H1 (cell line): ENCODE results near the gene OR2F1. TPM values are rescaled to one million over a fixed set of nuclear protein-coding genes. Genes with fewer than 3 reads are reported as not detected.

Experiments used
- JUN ChIP-seq: IDR thresholded peaks from 2 replicates; pipeline ENCODE4 v1.6.1; 2011; ENCODE audit warnings: low read depth, mild to moderate bottlenecking, improper control_type of control experiment, low read length
- NANOG ChIP-seq: IDR thresholded peaks from 2 replicates; pipeline ENCODE4 v1.6.1; 2011; ENCODE audit warnings: low read length, low read depth, mild to moderate bottlenecking, inconsistent platforms; ENCODE audit not compliant: insufficient read depth, poor library complexity, severe bottlenecking
- POLR2A ChIP-seq, 2 experiments: IDR thresholded peaks; 1 replicate in 1 of 2; 2 replicates in 1 of 2; pipeline ENCODE4 v1.6.1; 2011; ENCODE audit warnings: low read depth in 2 of 2, low read length in 2 of 2, mild to moderate bottlenecking in 2 of 2; ENCODE audit errors: control extremely low read depth in 1 of 2
- POLR2AphosphoS5 ChIP-seq: IDR thresholded peaks from 2 replicates; pipeline ENCODE4 v1.6.1; 2011; ENCODE audit warnings: low read depth, low read length
- RFX5 ChIP-seq: IDR thresholded peaks from 2 replicates; pipeline ENCODE4 v1.6.1; 2011; ENCODE audit warnings: low read depth, low read length, improper control_type of control experiment, borderline replicate concordance
- SIRT6 ChIP-seq: IDR thresholded peaks from one replicate; pipeline ENCODE4 v1.7.1; 2012; ENCODE audit warnings: low read length, inconsistent platforms
- polyA plus RNA-seq, 7 experiments: library from polyadenylated mRNA; depleted of rRNA in 3 of 7; stranded (reverse) in 5 of 7; unstranded in 2 of 7; fragments of >200 nt in 5 of 7; fragments of 200-250 nt in 2 of 7; gene quantifications; 1 replicate in 5 of 7; 2 replicates in 1 of 7; 4 replicates in 1 of 7; pipeline versions ENCODE4 v1.2.1 to v1.2.3, GENCODE V29; 2011 to 2013; ENCODE audit warnings: missing spikeins in 2 of 7, mixed read lengths in 2 of 7
- total RNA-seq: library from RNA; stranded (reverse); fragmentation: NEBNext Ultra II Directional; extraction: Animal tissue kit (Norgen Biotek cat#: 25700); gene quantifications from 2 replicates; pipeline ENCODE4 v1.2.1, GENCODE V29; 2021
- TF ChIP-seq, protein P1 (sequence below): fragments of 300-600 bp; sonication (generic); IDR thresholded peaks from 2 replicates; pipeline ENCODE4 v1.7.1; 2012; ENCODE audit warnings: low read length, moderate library complexity, mild to moderate bottlenecking, inconsistent platforms; ENCODE audit not compliant: insufficient replicate concordance

The OR2F1 gene
- total and polyA plus RNA-seq, 2 of the 8 experiments (the other 6 are each of a cell fraction or from before 2014, with no cell fraction given), result 0.19 TPM; not detected in 1

GRCh38 chr7:143906151-143906550 is 48.5 kb upstream of the OR2F1 start (continued):
- no peak for TF ChIP-seq POLR2AphosphoS5
- TF ChIP-seq, protein P1, sequence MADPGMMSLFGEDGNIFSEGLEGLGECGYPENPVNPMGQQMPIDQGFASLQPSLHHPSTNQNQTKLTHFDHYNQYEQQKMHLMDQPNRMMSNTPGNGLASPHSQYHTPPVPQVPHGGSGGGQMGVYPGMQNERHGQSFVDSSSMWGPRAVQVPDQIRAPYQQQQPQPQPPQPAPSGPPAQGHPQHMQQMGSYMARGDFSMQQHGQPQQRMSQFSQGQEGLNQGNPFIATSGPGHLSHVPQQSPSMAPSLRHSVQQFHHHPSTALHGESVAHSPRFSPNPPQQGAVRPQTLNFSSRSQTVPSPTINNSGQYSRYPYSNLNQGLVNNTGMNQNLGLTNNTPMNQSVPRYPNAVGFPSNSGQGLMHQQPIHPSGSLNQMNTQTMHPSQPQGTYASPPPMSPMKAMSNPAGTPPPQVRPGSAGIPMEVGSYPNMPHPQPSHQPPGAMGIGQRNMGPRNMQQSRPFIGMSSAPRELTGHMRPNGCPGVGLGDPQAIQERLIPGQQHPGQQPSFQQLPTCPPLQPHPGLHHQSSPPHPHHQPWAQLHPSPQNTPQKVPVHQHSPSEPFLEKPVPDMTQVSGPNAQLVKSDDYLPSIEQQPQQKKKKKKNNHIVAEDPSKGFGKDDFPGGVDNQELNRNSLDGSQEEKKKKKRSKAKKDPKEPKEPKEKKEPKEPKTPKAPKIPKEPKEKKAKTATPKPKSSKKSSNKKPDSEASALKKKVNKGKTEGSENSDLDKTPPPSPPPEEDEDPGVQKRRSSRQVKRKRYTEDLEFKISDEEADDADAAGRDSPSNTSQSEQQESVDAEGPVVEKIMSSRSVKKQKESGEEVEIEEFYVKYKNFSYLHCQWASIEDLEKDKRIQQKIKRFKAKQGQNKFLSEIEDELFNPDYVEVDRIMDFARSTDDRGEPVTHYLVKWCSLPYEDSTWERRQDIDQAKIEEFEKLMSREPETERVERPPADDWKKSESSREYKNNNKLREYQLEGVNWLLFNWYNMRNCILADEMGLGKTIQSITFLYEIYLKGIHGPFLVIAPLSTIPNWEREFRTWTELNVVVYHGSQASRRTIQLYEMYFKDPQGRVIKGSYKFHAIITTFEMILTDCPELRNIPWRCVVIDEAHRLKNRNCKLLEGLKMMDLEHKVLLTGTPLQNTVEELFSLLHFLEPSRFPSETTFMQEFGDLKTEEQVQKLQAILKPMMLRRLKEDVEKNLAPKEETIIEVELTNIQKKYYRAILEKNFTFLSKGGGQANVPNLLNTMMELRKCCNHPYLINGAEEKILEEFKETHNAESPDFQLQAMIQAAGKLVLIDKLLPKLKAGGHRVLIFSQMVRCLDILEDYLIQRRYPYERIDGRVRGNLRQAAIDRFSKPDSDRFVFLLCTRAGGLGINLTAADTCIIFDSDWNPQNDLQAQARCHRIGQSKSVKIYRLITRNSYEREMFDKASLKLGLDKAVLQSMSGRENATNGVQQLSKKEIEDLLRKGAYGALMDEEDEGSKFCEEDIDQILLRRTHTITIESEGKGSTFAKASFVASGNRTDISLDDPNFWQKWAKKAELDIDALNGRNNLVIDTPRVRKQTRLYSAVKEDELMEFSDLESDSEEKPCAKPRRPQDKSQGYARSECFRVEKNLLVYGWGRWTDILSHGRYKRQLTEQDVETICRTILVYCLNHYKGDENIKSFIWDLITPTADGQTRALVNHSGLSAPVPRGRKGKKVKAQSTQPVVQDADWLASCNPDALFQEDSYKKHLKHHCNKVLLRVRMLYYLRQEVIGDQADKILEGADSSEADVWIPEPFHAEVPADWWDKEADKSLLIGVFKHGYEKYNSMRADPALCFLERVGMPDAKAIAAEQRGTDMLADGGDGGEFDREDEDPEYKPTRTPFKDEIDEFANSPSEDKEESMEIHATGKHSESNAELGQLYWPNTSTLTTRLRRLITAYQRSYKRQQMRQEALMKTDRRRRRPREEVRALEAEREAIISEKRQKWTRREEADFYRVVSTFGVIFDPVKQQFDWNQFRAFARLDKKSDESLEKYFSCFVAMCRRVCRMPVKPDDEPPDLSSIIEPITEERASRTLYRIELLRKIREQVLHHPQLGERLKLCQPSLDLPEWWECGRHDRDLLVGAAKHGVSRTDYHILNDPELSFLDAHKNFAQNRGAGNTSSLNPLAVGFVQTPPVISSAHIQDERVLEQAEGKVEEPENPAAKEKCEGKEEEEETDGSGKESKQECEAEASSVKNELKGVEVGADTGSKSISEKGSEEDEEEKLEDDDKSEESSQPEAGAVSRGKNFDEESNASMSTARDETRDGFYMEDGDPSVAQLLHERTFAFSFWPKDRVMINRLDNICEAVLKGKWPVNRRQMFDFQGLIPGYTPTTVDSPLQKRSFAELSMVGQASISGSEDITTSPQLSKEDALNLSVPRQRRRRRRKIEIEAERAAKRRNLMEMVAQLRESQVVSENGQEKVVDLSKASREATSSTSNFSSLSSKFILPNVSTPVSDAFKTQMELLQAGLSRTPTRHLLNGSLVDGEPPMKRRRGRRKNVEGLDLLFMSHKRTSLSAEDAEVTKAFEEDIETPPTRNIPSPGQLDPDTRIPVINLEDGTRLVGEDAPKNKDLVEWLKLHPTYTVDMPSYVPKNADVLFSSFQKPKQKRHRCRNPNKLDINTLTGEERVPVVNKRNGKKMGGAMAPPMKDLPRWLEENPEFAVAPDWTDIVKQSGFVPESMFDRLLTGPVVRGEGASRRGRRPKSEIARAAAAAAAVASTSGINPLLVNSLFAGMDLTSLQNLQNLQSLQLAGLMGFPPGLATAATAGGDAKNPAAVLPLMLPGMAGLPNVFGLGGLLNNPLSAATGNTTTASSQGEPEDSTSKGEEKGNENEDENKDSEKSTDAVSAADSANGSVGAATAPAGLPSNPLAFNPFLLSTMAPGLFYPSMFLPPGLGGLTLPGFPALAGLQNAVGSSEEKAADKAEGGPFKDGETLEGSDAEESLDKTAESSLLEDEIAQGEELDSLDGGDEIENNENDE, result no peak
- TF ChIP-seq NANOG, result no peak
- TF ChIP-seq POLR2A (IDR thresholded peaks at IDR 0.05; ENCODE audit: control extremely low read depth in 1 of 2, low read depth in 2 of 2, low read length in 2 of 2), result no peak
- TF ChIP-seq RFX5, result no peak
- TF ChIP-seq SIRT6, result no peak
- TF ChIP-seq JUN, result no peak
- TF ChIP-seq, all 59 proteins: peak for 0
